ENCODE results near the gene MED9. TPM values are rescaled to one million over a fixed set of nuclear protein-coding genes. Genes with fewer than 3 reads are reported as not detected.

MED9 gene
- total RNA-seq, 4 donors from 2014 or later, result 8.3 to 14.4 (median 11.4) TPM

GRCh38 chr17:17518014-17518413 lies 41.2 kb downstream of the MED9 start:
- Histone ChIP-seq H3K36me3 (peaks cover 0 to 28% (median 16%) of the 10 kb centered on the region in 4 donors), H3K4me3 (no peak overlapping the region), H3K27me3 (no peaks in the 10 kb centered on the region), H3K4me1 (no peaks in the 10 kb centered on the region), H3K9me3 (no peaks in the 10 kb centered on the region), H3K27ac (replicated peaks in 1 of 4) (no peak overlapping the region)
- TF ChIP-seq EP300 (IDR thresholded peaks at IDR 0.05) (no peak), POLR2A (IDR thresholded peaks at IDR 0.05; ENCODE audit: low read depth) (no peak), POLR2AphosphoS5 (IDR thresholded peaks at IDR 0.05) (no peak)
- TF ChIP-seq, protein P1, sequence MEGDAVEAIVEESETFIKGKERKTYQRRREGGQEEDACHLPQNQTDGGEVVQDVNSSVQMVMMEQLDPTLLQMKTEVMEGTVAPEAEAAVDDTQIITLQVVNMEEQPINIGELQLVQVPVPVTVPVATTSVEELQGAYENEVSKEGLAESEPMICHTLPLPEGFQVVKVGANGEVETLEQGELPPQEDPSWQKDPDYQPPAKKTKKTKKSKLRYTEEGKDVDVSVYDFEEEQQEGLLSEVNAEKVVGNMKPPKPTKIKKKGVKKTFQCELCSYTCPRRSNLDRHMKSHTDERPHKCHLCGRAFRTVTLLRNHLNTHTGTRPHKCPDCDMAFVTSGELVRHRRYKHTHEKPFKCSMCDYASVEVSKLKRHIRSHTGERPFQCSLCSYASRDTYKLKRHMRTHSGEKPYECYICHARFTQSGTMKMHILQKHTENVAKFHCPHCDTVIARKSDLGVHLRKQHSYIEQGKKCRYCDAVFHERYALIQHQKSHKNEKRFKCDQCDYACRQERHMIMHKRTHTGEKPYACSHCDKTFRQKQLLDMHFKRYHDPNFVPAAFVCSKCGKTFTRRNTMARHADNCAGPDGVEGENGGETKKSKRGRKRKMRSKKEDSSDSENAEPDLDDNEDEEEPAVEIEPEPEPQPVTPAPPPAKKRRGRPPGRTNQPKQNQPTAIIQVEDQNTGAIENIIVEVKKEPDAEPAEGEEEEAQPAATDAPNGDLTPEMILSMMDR (IDR thresholded peaks at IDR 0.05), result no peak
- intact Hi-C loops (cut with DNase I), result no loop called here
- WGBS, result 87% methylated on average over 9 of the region's 15 CpGs
- DNase-seq (ENCODE audit: extremely low spot score), result no peak

GRCh38 chr17:17518951-17519350 lies 42.2 kb downstream of the MED9 start:
- WGBS, result 85% methylated on average over 5 of the region's 5 CpGs
- Histone ChIP-seq H3K4me1 (no peaks in the 10 kb centered on the region), H3K36me3 (peaks cover 0 to 28% (median 16%) of the 10 kb centered on the region in 4 donors), H3K9me3 (no peaks in the 10 kb centered on the region), H3K27ac (replicated peaks in 1 of 4) (no peak overlapping the region), H3K27me3 (no peaks in the 10 kb centered on the region), H3K4me3 (no peak overlapping the region)
- DNase-seq (ENCODE audit: extremely low spot score), result no peak
- no peak for TF ChIP-seq POLR2A (IDR thresholded peaks at IDR 0.05; ENCODE audit: low read depth)
- no peak for TF ChIP-seq POLR2AphosphoS5 (IDR thresholded peaks at IDR 0.05)
- TF ChIP-seq, protein P1 (IDR thresholded peaks at IDR 0.05), result no peak
- no peak for TF ChIP-seq EP300 (IDR thresholded peaks at IDR 0.05)
- intact Hi-C loops (cut with DNase I), result no loop called here

- no peak for TF ChIP-seq POLR2A (IDR thresholded peaks at IDR 0.05; ENCODE audit: low read depth)
- TF ChIP-seq, protein P1 (IDR thresholded peaks at IDR 0.05), result no peak
- no peak for TF ChIP-seq POLR2AphosphoS5 (IDR thresholded peaks at IDR 0.05)
- no peak for TF ChIP-seq EP300 (IDR thresholded peaks at IDR 0.05)
- H3K4me3 ChIP-seq, result no peak overlapping the region
Observed at GRCh38 chr17:17519886-17520285, 43.1 kb downstream of the MED9 start.

GRCh38 chr17:17520599-17521232 lies 43.9 kb downstream of the MED9 start:
- no peak overlapping the region for H3K27ac ChIP-seq (replicated peaks in 1 of 4)
- DNase-seq (ENCODE audit: extremely low spot score), result no peak
- TF ChIP-seq POLR2A (IDR thresholded peaks at IDR 0.05; ENCODE audit: low read depth), result no peak
- no peak for TF ChIP-seq POLR2AphosphoS5 (IDR thresholded peaks at IDR 0.05)
- TF ChIP-seq, protein P1 (IDR thresholded peaks at IDR 0.05), result no peak
- no peak for TF ChIP-seq EP300 (IDR thresholded peaks at IDR 0.05)
- no peak overlapping the region for H3K4me3 ChIP-seq
- intact Hi-C loops (cut with DNase I), result no loop called here
- H3K27me3 ChIP-seq, result no peaks in the 10 kb centered on the region
- no peaks in the 10 kb centered on the region for H3K9me3 ChIP-seq
- no peaks in the 10 kb centered on the region for H3K4me1 ChIP-seq
- H3K36me3 ChIP-seq, result peaks cover 0 to 28% (median 16%) of the 10 kb centered on the region in 4 donors
- WGBS, result 85% methylated on average over 12 of the region's 22 CpGs

More at GRCh38 chr17:17519886-17520285, 43.1 kb downstream of the MED9 start:
- WGBS, result 93% methylated on average over 6 of the region's 10 CpGs
- no peak overlapping the region for H3K27ac ChIP-seq (replicated peaks in 1 of 4)
- peaks cover 0 to 28% (median 16%) of the 10 kb centered on the region in 4 donors for H3K36me3 ChIP-seq
- no peaks in the 10 kb centered on the region for H3K27me3 ChIP-seq
- intact Hi-C loops (cut with DNase I), result no loop called here
- no peaks in the 10 kb centered on the region for H3K9me3 ChIP-seq
- H3K4me1 ChIP-seq, result no peaks in the 10 kb centered on the region
- no peak for DNase-seq (ENCODE audit: extremely low spot score)

Data from esophagus muscularis mucosa (tissue), 4 donors.